NCI-H187 treated with DMSO at 0.1 percent for 48 hours (cell line): Measurements from ENCODE around the gene SMYD3.
"Not testable (repeated sequence)": the region's sequence is repeated elsewhere in the genome, so short reads cannot be mapped to it uniquely, and the experiment has no call there.

Experiments
- DNase-seq: peaks from one replicate; lab custom pipeline; 2025; lab: John Stamatoyannopoulos, UW

Gene SMYD3

DNA sequence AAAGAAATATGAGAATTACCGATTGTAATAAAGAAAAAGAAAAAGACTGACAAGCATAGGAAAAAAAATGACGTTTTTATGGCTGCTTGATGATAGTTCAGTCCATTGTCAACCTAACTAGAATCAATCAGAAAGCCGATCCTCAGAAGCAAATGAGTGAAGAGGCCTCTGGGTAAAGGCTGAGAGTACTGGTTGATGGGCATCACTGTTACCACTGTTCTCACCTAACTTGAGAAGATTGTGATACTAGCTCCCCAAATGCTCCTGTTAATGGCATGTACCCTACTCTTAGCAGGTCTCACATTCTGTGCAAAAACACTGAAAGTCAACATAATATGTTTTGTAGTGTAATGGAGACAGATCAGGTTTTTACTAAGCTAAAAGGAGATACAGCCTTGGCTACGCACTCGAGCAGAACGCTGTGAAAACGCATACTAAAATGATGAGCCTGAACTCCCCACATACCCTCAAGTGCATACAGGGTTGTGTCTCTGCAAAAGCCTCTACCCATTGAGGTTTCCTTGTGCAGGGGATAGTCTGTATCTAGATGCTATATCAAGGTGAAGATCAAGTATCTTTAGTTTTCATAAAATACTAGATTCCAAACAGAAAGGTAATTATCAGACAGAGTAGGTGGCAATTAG lies 554.6 kb downstream of the SMYD3 start:
- no peak for DNase-seq

DNA sequence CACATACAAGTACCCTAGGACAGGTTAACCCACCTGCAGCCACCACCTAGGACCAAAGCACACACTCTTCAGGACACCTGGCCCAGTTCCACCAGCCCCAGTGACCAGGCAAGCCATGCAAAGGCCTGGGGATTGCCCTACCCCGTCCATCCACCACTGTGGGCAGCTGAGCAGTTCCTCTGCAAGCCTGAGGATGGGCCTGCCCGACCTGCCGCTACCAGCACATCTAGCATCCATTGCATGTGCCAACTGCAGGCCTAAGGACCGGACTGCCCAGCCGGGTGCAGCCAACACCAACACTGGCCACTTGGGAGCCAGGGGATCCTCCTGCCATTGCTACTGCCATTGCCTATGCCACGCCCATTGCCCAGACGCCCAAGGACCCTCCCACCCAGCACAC lies 558.3 kb downstream of the SMYD3 start:
- no peak for DNase-seq

GRCh38 chr1:245946905-245947304 lies 560.2 kb downstream of the SMYD3 start:
- no peak for DNase-seq

DNA sequence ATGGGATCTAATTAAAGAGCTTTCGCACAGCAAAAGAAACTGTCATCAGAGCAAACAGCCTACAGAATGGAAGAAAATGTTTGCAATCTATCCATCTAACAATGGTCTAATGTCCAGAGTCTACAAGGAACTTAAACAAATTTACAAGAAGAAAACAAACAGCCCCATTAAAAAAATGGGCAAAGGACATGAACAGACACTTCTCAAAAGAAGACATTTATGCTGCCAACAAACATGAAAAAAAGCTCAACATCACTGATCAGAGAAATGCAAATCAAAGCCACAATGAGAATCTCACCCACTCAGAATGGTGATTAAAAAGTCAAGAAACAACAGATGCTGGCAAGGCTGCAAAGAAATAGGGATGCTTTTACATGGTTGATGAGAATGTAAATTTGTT lies 561.9 kb downstream of the SMYD3 start:
- DNase-seq, result not testable (repeated sequence)

GRCh38 chr1:245942856-245943255 lies 564.2 kb downstream of the SMYD3 start:
- no peak for DNase-seq

DNA sequence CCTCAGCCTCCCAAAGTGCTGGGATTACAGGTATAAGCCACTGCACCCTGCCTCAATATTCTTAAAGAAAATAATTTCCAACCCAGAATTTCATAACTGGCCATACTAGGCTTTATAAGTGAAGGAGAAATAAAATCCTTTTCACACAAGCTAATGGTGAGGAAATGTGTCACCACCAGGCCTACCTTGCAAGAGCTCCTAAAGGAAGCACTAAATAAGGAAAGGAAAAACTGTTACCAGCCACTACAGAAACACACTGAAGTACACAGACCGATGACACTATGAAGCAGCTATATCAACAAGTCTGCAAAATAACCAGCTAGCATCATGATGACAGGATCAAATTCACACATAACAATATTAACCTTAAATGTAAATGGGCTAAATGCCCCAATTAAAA lies 565.3 kb downstream of the SMYD3 start:
- DNase-seq, result not testable (repeated sequence)

GRCh38 chr1:245939756-245940345 lies 567.2 kb downstream of the SMYD3 start:
- DNase-seq, result no peak

DNA sequence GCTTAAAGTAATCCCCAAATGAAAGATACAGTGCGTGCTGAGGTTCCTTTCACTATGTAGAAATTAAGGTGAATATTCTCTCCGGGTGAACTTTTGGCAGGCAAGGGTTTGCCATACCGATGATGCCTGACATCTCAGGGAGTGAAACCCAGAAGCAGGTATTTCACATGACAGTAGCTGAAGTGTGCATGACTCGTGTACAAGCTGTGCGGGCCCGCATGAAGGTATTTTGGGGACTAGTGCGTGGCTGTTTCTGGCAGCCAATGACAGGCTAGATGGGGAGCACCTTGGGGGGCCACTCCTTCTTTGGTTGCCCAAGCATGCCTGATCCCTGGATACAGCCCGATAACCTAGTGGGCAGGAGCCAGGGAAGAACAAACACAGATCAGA lies 569.0 kb downstream of the SMYD3 start:
- no peak for DNase-seq

GRCh38 chr1:245937316-245938045 lies 569.6 kb downstream of the SMYD3 start:
- no peak for DNase-seq

GRCh38 chr1:245934409-245934808 lies 572.7 kb downstream of the SMYD3 start:
- no peak for DNase-seq

GRCh38 chr1:245933431-245934045 lies 573.5 kb downstream of the SMYD3 start:
- DNase-seq, result no peak

- no peak for DNase-seq
Observed at GRCh38 chr1:245932302-245932972, 574.6 kb downstream of the SMYD3 start.

- DNase-seq, result no peak
Observed at GRCh38 chr1:245931450-245931849, 575.6 kb downstream of the SMYD3 start.

DNA sequence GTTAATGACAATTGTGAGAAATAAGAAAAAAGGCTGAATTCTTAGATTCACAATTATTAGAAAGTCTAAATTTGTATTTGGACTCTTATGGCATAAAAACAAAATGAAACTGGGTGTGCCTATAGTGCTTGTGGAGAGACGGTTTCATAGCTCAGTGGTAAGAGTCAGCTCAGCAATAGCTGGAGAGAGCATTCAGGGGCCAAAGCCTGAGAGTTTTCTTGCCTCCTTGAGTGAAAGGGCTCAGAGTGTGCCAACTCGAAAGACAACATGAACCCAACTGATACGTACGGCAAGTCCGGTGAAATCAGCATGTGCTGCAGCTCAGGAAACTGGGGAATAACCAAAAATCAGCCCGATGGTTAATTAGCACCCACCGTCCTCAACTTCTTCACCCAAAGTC lies 577.9 kb downstream of the SMYD3 start:
- DNase-seq, result no peak

- DNase-seq, result no peak
Observed at GRCh38 chr1:245926888-245927287, 580.2 kb downstream of the SMYD3 start.

GRCh38 chr1:245923215-245923614 lies 583.9 kb downstream of the SMYD3 start:
- DNase-seq, result no peak

DNA sequence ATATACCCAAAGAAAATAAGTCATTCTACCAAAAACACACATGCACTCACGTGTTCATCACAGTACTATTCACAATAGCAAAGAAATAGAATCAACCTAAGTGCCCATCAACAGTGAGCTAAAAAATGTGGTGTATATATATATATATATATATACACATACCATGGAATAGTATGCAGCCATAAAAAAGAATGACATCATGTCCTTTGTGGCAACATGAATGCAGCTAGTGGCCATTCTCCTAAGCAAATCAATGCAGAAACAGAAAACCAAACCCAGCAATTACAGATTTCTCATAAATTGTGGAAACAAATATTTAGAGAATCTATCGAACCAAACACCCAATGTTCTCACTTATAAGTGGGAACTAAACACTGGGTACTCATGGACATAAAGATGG lies 585.7 kb downstream of the SMYD3 start:
- no peak for DNase-seq

DNA sequence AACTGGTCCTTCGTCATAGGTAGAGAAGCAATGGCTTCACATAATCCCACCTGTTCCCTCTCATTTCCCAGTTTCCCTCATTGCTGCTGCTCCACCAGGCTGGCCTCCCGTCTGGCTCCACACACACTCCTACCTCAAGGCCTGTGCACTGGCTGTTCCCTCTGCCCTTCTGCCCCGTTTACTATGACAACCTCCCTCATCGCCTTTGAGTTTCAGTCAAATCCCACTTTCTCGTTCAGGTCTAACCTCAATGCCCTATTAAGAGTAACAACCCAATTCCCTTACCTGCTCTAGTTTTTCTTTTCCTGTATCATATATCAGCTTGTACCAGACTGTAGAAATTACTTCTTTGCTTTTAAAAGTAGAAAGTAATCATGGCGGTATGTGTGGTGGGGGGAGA lies 589.7 kb downstream of the SMYD3 start:
- DNase-seq, result no peak

DNA sequence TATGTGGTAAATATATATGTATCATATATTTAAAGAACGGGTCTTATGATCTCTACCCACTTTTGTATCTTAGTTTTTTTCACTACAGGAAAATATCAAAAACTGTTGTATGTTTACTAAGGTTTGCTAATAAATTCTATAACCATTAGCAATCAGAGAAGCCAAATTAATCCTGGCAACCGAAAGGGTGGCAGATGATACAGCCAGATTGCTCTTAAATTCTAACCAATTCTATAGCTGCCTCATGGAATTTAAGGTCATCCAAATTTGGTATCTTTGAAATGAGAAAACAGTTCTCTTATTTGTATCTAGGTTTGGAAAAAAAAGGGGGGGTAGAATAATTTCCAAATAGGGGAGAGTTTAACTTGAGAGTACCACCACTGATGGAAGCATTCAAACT lies 591.2 kb downstream of the SMYD3 start:
- no peak for DNase-seq

GRCh38 chr1:245915406-245915805 lies 591.7 kb downstream of the SMYD3 start:
- DNase-seq, result no peak

- no peak for DNase-seq
Observed at GRCh38 chr1:245908543-245908942, 598.5 kb downstream of the SMYD3 start.

GRCh38 chr1:245906207-245906606 lies 600.9 kb downstream of the SMYD3 start:
- no peak for DNase-seq
